ENCODE results near the gene F13B.

F13B gene

DNA sequence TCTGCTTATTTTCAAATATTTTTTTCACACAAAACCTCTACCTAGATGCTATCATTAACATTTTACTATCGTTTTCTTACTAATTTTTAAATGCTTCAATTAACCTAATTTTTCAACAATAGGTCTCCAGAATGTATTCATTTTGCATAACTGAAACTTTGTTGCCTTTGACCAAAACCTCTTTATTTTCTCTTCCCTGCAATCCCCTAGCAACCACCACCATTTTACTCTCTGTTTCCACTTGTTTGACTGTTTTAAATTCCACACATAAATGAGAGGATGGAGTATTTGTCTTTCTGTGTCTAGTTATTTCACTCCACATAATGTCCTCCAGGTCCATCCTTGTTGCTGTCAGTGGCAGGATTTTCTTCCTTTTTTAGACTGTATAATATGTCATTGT lies 9.5 kb upstream of the F13B start:
- Histone ChIP-seq H3F3A (ENCODE audit: control insufficient read depth, insufficient read depth) (0 out of 2 replicates have a peak, but pooled peaks cover 2% of the 10 kb centered on the region), H3K36me3 (ENCODE audit: control insufficient read depth, low read length) (peaks cover 2% of the 10 kb centered on the region), H3K4me2 (ENCODE audit: low read length) (no peak overlapping the region), H3K9me3 (ENCODE audit: control insufficient read depth, insufficient read depth, low read length) (peaks cover 6% of the 10 kb centered on the region), H4K20me1 (ENCODE audit: control insufficient read depth, insufficient read depth, low read depth, low read length) (no peaks in the 10 kb centered on the region), H3K27ac (ENCODE audit: low read depth, low read length) (no peak overlapping the region), H3K27me3 (ENCODE audit: control insufficient read depth, low read length) (no peaks in the 10 kb centered on the region), H3K4me1 (ENCODE audit: control insufficient read depth, low read length) (no peaks in the 10 kb centered on the region), H3K79me2 (ENCODE audit: control insufficient read depth, low read length) (no peaks in the 10 kb centered on the region), H3K4me3 (ENCODE audit: low read length) (no peak overlapping the region), H3K9me2 (replicated peaks; ENCODE audit: control insufficient read depth, low read length) (no peaks in the 10 kb centered on the region)
- TF ChIP-seq, protein P1, sequence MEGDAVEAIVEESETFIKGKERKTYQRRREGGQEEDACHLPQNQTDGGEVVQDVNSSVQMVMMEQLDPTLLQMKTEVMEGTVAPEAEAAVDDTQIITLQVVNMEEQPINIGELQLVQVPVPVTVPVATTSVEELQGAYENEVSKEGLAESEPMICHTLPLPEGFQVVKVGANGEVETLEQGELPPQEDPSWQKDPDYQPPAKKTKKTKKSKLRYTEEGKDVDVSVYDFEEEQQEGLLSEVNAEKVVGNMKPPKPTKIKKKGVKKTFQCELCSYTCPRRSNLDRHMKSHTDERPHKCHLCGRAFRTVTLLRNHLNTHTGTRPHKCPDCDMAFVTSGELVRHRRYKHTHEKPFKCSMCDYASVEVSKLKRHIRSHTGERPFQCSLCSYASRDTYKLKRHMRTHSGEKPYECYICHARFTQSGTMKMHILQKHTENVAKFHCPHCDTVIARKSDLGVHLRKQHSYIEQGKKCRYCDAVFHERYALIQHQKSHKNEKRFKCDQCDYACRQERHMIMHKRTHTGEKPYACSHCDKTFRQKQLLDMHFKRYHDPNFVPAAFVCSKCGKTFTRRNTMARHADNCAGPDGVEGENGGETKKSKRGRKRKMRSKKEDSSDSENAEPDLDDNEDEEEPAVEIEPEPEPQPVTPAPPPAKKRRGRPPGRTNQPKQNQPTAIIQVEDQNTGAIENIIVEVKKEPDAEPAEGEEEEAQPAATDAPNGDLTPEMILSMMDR (IDR thresholded peaks at IDR 0.05; ENCODE audit: low read depth, low read length, poor library complexity, severe bottlenecking): no peak
- no peak for TF ChIP-seq EZH2phosphoT487 (IDR thresholded peaks at IDR 0.05; ENCODE audit: borderline replicate concordance, low read length)

DNA sequence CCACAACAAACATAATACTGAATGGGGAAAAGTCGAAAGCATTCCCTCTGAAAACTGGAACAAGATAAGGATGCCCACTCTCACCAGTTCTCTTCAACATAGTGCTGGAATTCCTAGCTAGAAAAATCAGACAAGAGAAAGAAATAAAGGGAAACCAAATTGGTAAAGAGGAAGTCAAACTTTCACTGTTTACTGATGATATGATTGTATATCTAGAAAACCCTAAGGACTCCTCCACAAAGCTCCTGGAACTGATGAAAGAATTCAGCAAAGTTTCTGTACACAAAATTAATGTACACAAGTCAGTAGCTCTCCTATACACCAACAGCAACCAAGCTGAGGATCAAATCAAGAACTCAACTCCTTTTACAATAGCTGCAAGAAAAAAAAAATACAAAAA lies 6.9 kb upstream of the F13B start:
- H3K79me2 ChIP-seq (ENCODE audit: control insufficient read depth, low read length): no peaks in the 10 kb centered on the region
- H3K9me3 ChIP-seq (ENCODE audit: control insufficient read depth, insufficient read depth, low read length): no peaks in the 10 kb centered on the region
- H3K4me1 ChIP-seq (ENCODE audit: control insufficient read depth, low read length): no peaks in the 10 kb centered on the region
- no peak overlapping the region for H3K27ac ChIP-seq (ENCODE audit: low read depth, low read length)
- H3K9me2 ChIP-seq (replicated peaks; ENCODE audit: control insufficient read depth, low read length): no peaks in the 10 kb centered on the region
- H4K20me1 ChIP-seq (ENCODE audit: control insufficient read depth, insufficient read depth, low read depth, low read length): no peaks in the 10 kb centered on the region
- no peaks in the 10 kb centered on the region for H3K27me3 ChIP-seq (ENCODE audit: control insufficient read depth, low read length)
- no peaks in the 10 kb centered on the region for H3F3A ChIP-seq (ENCODE audit: control insufficient read depth, insufficient read depth)
- no peak overlapping the region for H3K4me3 ChIP-seq (ENCODE audit: low read length)
- no peaks in the 10 kb centered on the region for H3K36me3 ChIP-seq (ENCODE audit: control insufficient read depth, low read length)
- H3K4me2 ChIP-seq (ENCODE audit: low read length): no peak overlapping the region
- TF ChIP-seq EZH2phosphoT487 (IDR thresholded peaks at IDR 0.05; ENCODE audit: borderline replicate concordance, low read length): no peak
- TF ChIP-seq, protein P1 (IDR thresholded peaks at IDR 0.05; ENCODE audit: low read depth, low read length, poor library complexity, severe bottlenecking): no peak

DNA sequence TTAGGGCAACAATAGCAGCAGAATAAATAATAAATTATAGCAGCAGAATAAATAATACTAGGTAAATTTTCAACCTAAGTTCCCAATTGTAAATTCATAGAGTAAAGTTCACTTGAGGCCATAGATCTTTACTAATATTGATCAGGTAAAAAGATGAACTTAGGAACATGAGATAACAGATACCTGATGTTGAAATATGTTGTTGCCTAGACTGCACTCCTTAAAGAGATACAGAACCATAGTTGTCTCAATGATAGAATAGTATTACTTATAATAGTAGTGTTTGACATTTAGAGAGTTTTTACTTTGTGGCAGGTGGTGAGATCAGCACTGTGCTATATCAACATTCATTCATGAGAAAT lies 378 bp upstream of the F13B start:
- no peak overlapping the region for H3K27ac ChIP-seq (ENCODE audit: low read depth, low read length)
- H3K4me3 ChIP-seq (ENCODE audit: low read length): no peak overlapping the region
- no peaks in the 10 kb centered on the region for H3K36me3 ChIP-seq (ENCODE audit: control insufficient read depth, low read length)
- H3K4me2 ChIP-seq (ENCODE audit: low read length): no peak overlapping the region
- H3K27me3 ChIP-seq (ENCODE audit: control insufficient read depth, low read length): 0 out of 2 replicates have a peak, but pooled peaks cover 3% of the 10 kb centered on the region
- no peaks in the 10 kb centered on the region for H4K20me1 ChIP-seq (ENCODE audit: control insufficient read depth, insufficient read depth, low read depth, low read length)
- H3K9me3 ChIP-seq (ENCODE audit: control insufficient read depth, insufficient read depth, low read length): no peaks in the 10 kb centered on the region
- no peaks in the 10 kb centered on the region for H3K9me2 ChIP-seq (replicated peaks; ENCODE audit: control insufficient read depth, low read length)
- no peaks in the 10 kb centered on the region for H3F3A ChIP-seq (ENCODE audit: control insufficient read depth, insufficient read depth)
- TF ChIP-seq EZH2phosphoT487 (IDR thresholded peaks at IDR 0.05; ENCODE audit: borderline replicate concordance, low read length): no peak
- TF ChIP-seq, protein P1 (IDR thresholded peaks at IDR 0.05; ENCODE audit: low read depth, low read length, poor library complexity, severe bottlenecking): no peak
- H3K79me2 ChIP-seq (ENCODE audit: control insufficient read depth, low read length): no peaks in the 10 kb centered on the region
- no peaks in the 10 kb centered on the region for H3K4me1 ChIP-seq (ENCODE audit: control insufficient read depth, low read length)

DNA sequence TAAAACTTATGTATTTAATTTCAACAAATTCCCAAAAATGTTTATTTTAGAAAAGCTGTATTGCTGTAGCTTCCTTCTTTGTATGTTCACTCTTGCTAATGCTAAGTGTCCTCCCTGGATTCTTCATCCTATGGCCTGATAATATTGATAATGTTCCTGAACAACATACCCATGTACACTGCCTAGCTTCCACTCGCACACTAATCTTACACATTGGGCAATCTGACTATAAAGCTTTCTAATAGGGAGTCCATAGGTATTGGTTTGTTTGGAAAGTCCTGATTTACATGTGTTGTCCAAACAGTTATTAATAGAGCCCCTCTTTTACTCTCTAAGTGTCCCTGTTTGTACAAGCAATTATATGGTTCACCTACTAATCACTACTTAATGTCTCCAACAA lies 783 bp downstream of the F13B start:
- Histone ChIP-seq H3K9me3 (ENCODE audit: control insufficient read depth, insufficient read depth, low read length) (no peaks in the 10 kb centered on the region), H3K27ac (ENCODE audit: low read depth, low read length) (no peak overlapping the region), H3K4me3 (ENCODE audit: low read length) (no peak overlapping the region), H3K4me2 (ENCODE audit: low read length) (no peak overlapping the region), H4K20me1 (ENCODE audit: control insufficient read depth, insufficient read depth, low read depth, low read length) (no peaks in the 10 kb centered on the region), H3K9me2 (replicated peaks; ENCODE audit: control insufficient read depth, low read length) (no peaks in the 10 kb centered on the region), H3K27me3 (ENCODE audit: control insufficient read depth, low read length) (0 out of 2 replicates have a peak, but pooled peaks cover 3% of the 10 kb centered on the region), H3F3A (ENCODE audit: control insufficient read depth, insufficient read depth) (no peaks in the 10 kb centered on the region), H3K4me1 (ENCODE audit: control insufficient read depth, low read length) (no peaks in the 10 kb centered on the region), H3K79me2 (ENCODE audit: control insufficient read depth, low read length) (no peaks in the 10 kb centered on the region), H3K36me3 (ENCODE audit: control insufficient read depth, low read length) (no peaks in the 10 kb centered on the region)
- TF ChIP-seq, protein P1 (IDR thresholded peaks at IDR 0.05; ENCODE audit: low read depth, low read length, poor library complexity, severe bottlenecking): no peak
- no peak for TF ChIP-seq EZH2phosphoT487 (IDR thresholded peaks at IDR 0.05; ENCODE audit: borderline replicate concordance, low read length)

All from DOHH2 (cell line).